A673 (cell line): ENCODE data around the gene CIAO2B. TPM values are rescaled to one million over a fixed set of nuclear protein-coding genes. Genes with fewer than 3 reads are reported as not detected.

Experiments
- BruUV-seq: library from RNA; stranded (reverse); fragments of 400-500 nt; replicated peaks from 2 replicates; lab custom pipeline; 2021; lab: Mats Ljungman, UMichigan
- CTCF ChIA-PET: fragments of 300-600 bp; sonication (Branson Sonifier 250); formaldehyde crosslinking; loops from one replicate; lab custom pipeline; 2022; ENCODE audit warnings: antibody characterized with exemption; lab: Charles Lee
- POLR2A ChIA-PET: fragments of 300-600 bp; sonication (Branson Sonifier 250); formaldehyde crosslinking; loops from one replicate; lab custom pipeline; 2022; ENCODE audit warnings: antibody characterized with exemption; ENCODE audit not compliant: low non-redundant PET; lab: Charles Lee
- DNase-seq: peaks from one replicate; pipeline ENCODE4 v3.0.0-alpha.2; 2015; ENCODE audit warnings: low spot score
- H3K27ac ChIP-seq: fragments of 200-600 bp; sonication (generic); 2 replicates; pipeline ENCODE4 v1.5.1; 2016; ENCODE audit warnings: mixed run types, low read depth, mild to moderate bottlenecking, mixed read lengths, antibody characterized with exemption, low read length; ENCODE audit not compliant: poor library complexity, severe bottlenecking
- H3K27me3 ChIP-seq: fragments of 200-600 bp; sonication (generic); replicated peaks from 2 replicates; pipeline ENCODE4 v1.6.1; 2017; ENCODE audit warnings: mixed run types, low read depth, mild to moderate bottlenecking, mixed read lengths, antibody characterized with exemption, low read length; ENCODE audit not compliant: insufficient read depth, poor library complexity
- H3K36me3 ChIP-seq: fragments of 200-600 bp; sonication (generic); 2 replicates; pipeline ENCODE4 v1.6.1; 2016; ENCODE audit warnings: mixed run types, mild to moderate bottlenecking, mixed read lengths, antibody characterized with exemption, low read length; ENCODE audit not compliant: insufficient read depth, poor library complexity, severe bottlenecking
- H3K4me1 ChIP-seq: fragments of 200-600 bp; sonication (generic); 2 replicates; pipeline ENCODE4 v1.6.1; 2017; ENCODE audit warnings: mixed run types, mild to moderate bottlenecking, mixed read lengths, antibody characterized with exemption, low read length; ENCODE audit not compliant: insufficient read depth, poor library complexity, severe bottlenecking
- H3K4me3 ChIP-seq: fragments of 200-600 bp; sonication (generic); 2 replicates; pipeline ENCODE4 v1.5.1; 2016; ENCODE audit warnings: low read depth, mixed run types, mild to moderate bottlenecking, mixed read lengths, low read length; ENCODE audit not compliant: poor library complexity, severe bottlenecking
- H3K9me3 ChIP-seq: fragments of 200-600 bp; sonication (generic); 2 replicates; pipeline ENCODE4 v1.6.1; 2016; ENCODE audit warnings: mixed run types, low read depth, mild to moderate bottlenecking, mixed read lengths, antibody characterized with exemption, low read length; ENCODE audit not compliant: poor library complexity, severe bottlenecking
- CTCF ChIP-seq: fragments of 300-800, 200-600 bp; sonication (generic); conservative IDR thresholded peaks from 2 replicates; pipeline ENCODE4 v1.5.1; 2017; ENCODE audit warnings: low read depth, mild to moderate bottlenecking, antibody characterized with exemption, low read length, moderate library complexity, mixed read lengths
- EZH2 ChIP-seq: fragments of 200-600 bp; sonication (generic); IDR thresholded peaks from 2 replicates; pipeline ENCODE4 v1.6.1; 2017; ENCODE audit warnings: borderline replicate concordance, low read depth, mild to moderate bottlenecking, mixed read lengths, antibody characterized with exemption, low read length; ENCODE audit not compliant: poor library complexity, severe bottlenecking
- intact Hi-C: fragments of 100-400 bp; cut with micrococcal nuclease; formaldehyde crosslinking; loops from one replicate; pipeline ENCODE4 v1.10.0; 2022; ENCODE audit not compliant: unreplicated experiment
- total RNA-seq: library from RNA; stranded (reverse); gene quantifications from 2 replicates; pipeline ENCODE4 v1.2.3, GENCODE V29; 2021

CIAO2B gene
- total RNA-seq, 1 experiment from 2014 or later: 108 TPM

GRCh38 chr16:66928702-66929388 is 5.4 kb downstream of the CIAO2B start:
- peak; percentile 51 for DNase-seq
- H3K4me1 ChIP-seq: peaks cover 13% of the 10 kb centered on the region
- ChIA-PET CTCF (interaction anchor here (0.6 to 1.1 kb wide), 9 partner anchors 9 to 521 kb away, joined by 3 to 11 read pairs (median 3); partner anchors contain the start of gene PDP2), POLR2A (no interaction called here)
- no peaks in the 10 kb centered on the region for H3K9me3 ChIP-seq
- H3K27ac ChIP-seq: no peak overlapping the region
- no TSS peak for BruUV-seq
- H3K4me3 ChIP-seq: no peak overlapping the region
- H3K36me3 ChIP-seq: no peaks in the 10 kb centered on the region
- H3K27me3 ChIP-seq: peaks cover 24% of the 10 kb centered on the region
- TF ChIP-seq CTCF (peak; percentile 71), EZH2 (no peak)
- intact Hi-C loops: loop anchor here (1.0 kb wide), 1 partner anchor 34 kb away; no protein-coding TSS in a partner anchor

- H3K27ac ChIP-seq: no peak overlapping the region
- DNase-seq: no peak
- TF ChIP-seq CTCF (no peak), EZH2 (no peak)
- BruUV-seq: no TSS peak
- intact Hi-C loops: loop anchor here (1.0 kb wide), 1 partner anchor 33 kb away; no protein-coding TSS in a partner anchor
- H3K4me3 ChIP-seq: no peak overlapping the region
- no peaks in the 10 kb centered on the region for H3K9me3 ChIP-seq
- ChIA-PET POLR2A (no interaction called here), CTCF (interaction anchor here (0.6 to 1.1 kb wide), 9 partner anchors 9 to 520 kb away, joined by 3 to 11 read pairs (median 3); partner anchors contain the start of gene PDP2)
- H3K36me3 ChIP-seq: no peaks in the 10 kb centered on the region
- H3K4me1 ChIP-seq: peaks cover 11% of the 10 kb centered on the region
- H3K27me3 ChIP-seq: peaks cover 28% of the 10 kb centered on the region
Measured at GRCh38 chr16:66927918-66928649, 6.1 kb downstream of the CIAO2B start.

- no peaks in the 10 kb centered on the region for H3K36me3 ChIP-seq
- H3K4me1 ChIP-seq: peaks cover 7% of the 10 kb centered on the region
- DNase-seq: no peak
- ChIA-PET POLR2A (no interaction called here), CTCF (no interaction called here)
- intact Hi-C loops: no loop called here
- peaks cover 28% of the 10 kb centered on the region for H3K27me3 ChIP-seq
- no peak overlapping the region for H3K4me3 ChIP-seq
- no TSS peak for BruUV-seq
- H3K9me3 ChIP-seq: no peaks in the 10 kb centered on the region
- TF ChIP-seq EZH2 (no peak), CTCF (no peak)
- no peak overlapping the region for H3K27ac ChIP-seq
Measured at GRCh38 chr16:66926961-66927436, 7.2 kb downstream of the CIAO2B start.
